Measurements from ENCODE around the gene OR2S2.

OR2S2 gene

GRCh38 chr9:35942286-35942685 lies 15.7 kb downstream of the OR2S2 start:
- H3K4me2 ChIP-seq (ENCODE audit: low read depth, low read length, poor library complexity, severe bottlenecking) = no peak overlapping the region
- no peak overlapping the region for H3K4me3 ChIP-seq (ENCODE audit: low read length, poor library complexity, severe bottlenecking)

GRCh38 chr9:35940458-35941407 lies 17.2 kb downstream of the OR2S2 start:
- TF ChIP-seq CTCF (conservative IDR thresholded peaks at IDR 0.05; ENCODE audit: low read length) = no peak
- Histone ChIP-seq H2AFZ (ENCODE audit: low read length) (peak overlapping the region; percentile 77), H3K79me2 (ENCODE audit: insufficient read depth, low read length) (no peaks in the 10 kb centered on the region), H3K9ac (ENCODE audit: low read depth, low read length, poor library complexity, severe bottlenecking) (peak overlapping the region; percentile 59), H3K36me3 (ENCODE audit: insufficient read depth, low read length) (no peaks in the 10 kb centered on the region), H3K4me2 (ENCODE audit: low read depth, low read length, poor library complexity, severe bottlenecking) (peak overlapping the region; percentile 74), H3K4me1 (ENCODE audit: insufficient read depth, low read length, poor library complexity, severe bottlenecking) (peaks cover 76% of the 10 kb centered on the region), H3K9me3 (ENCODE audit: insufficient read depth, low read depth, low read length) (no peaks in the 10 kb centered on the region), H3K9me2 (replicated peaks; ENCODE audit: low read depth, low read length) (no peaks in the 10 kb centered on the region), H3K4me3 (ENCODE audit: low read length, poor library complexity, severe bottlenecking) (peak overlapping the region; percentile 54), H3K27me3 (ENCODE audit: insufficient read depth, low read length, poor library complexity, severe bottlenecking) (no peaks in the 10 kb centered on the region), H3F3A (ENCODE audit: low read depth) (0 out of 2 replicates have a peak, but pooled peaks cover 3% of the 10 kb centered on the region), H4K20me1 (ENCODE audit: insufficient read depth, low read length, poor library complexity, severe bottlenecking) (no peaks in the 10 kb centered on the region)

More at GRCh38 chr9:35942286-35942685, 15.7 kb downstream of the OR2S2 start:
- Histone ChIP-seq H3K79me2 (ENCODE audit: insufficient read depth, low read length) (no peaks in the 10 kb centered on the region), H3F3A (ENCODE audit: low read depth) (0 out of 2 replicates have a peak, but pooled peaks cover 3% of the 10 kb centered on the region), H4K20me1 (ENCODE audit: insufficient read depth, low read length, poor library complexity, severe bottlenecking) (no peaks in the 10 kb centered on the region), H3K9me2 (replicated peaks; ENCODE audit: low read depth, low read length) (no peaks in the 10 kb centered on the region), H3K9me3 (ENCODE audit: insufficient read depth, low read depth, low read length) (no peaks in the 10 kb centered on the region), H3K4me1 (ENCODE audit: insufficient read depth, low read length, poor library complexity, severe bottlenecking) (peaks cover 76% of the 10 kb centered on the region), H3K36me3 (ENCODE audit: insufficient read depth, low read length) (no peaks in the 10 kb centered on the region), H2AFZ (ENCODE audit: low read length) (no peak overlapping the region), H3K9ac (ENCODE audit: low read depth, low read length, poor library complexity, severe bottlenecking) (no peak overlapping the region), H3K27me3 (ENCODE audit: insufficient read depth, low read length, poor library complexity, severe bottlenecking) (no peaks in the 10 kb centered on the region)
- no peak for TF ChIP-seq EZH2phosphoT487 (IDR thresholded peaks at IDR 0.05; ENCODE audit: borderline replicate concordance)
- TF ChIP-seq CTCF (conservative IDR thresholded peaks at IDR 0.05; ENCODE audit: low read length) = no peak

- Histone ChIP-seq H3K9ac (ENCODE audit: low read depth, low read length, poor library complexity, severe bottlenecking) (peak overlapping the region; percentile 50), H3F3A (ENCODE audit: low read depth) (0 out of 2 replicates have a peak, but pooled peaks cover 3% of the 10 kb centered on the region), H3K36me3 (ENCODE audit: insufficient read depth, low read length) (no peaks in the 10 kb centered on the region), H4K20me1 (ENCODE audit: insufficient read depth, low read length, poor library complexity, severe bottlenecking) (no peaks in the 10 kb centered on the region), H3K27me3 (ENCODE audit: insufficient read depth, low read length, poor library complexity, severe bottlenecking) (no peaks in the 10 kb centered on the region), H3K4me3 (ENCODE audit: low read length, poor library complexity, severe bottlenecking) (peak overlapping the region; percentile 46), H2AFZ (ENCODE audit: low read length) (no peak overlapping the region), H3K79me2 (ENCODE audit: insufficient read depth, low read length) (no peaks in the 10 kb centered on the region), H3K9me2 (replicated peaks; ENCODE audit: low read depth, low read length) (no peaks in the 10 kb centered on the region), H3K4me1 (ENCODE audit: insufficient read depth, low read length, poor library complexity, severe bottlenecking) (peaks cover 66% of the 10 kb centered on the region), H3K4me2 (ENCODE audit: low read depth, low read length, poor library complexity, severe bottlenecking) (peak overlapping the region; percentile 74), H3K9me3 (ENCODE audit: insufficient read depth, low read depth, low read length) (no peaks in the 10 kb centered on the region)
- TF ChIP-seq EZH2phosphoT487 (IDR thresholded peaks at IDR 0.05; ENCODE audit: borderline replicate concordance) (no peak), CTCF (conservative IDR thresholded peaks at IDR 0.05; ENCODE audit: low read length) (no peak)
Observed at GRCh38 chr9:35939679-35940250, 18.2 kb downstream of the OR2S2 start.
